IPS-18c (cell line): ENCODE measurements around the gene SHROOM2.

ENCODE experiments used
- H3K4me3 ChIP-seq: 2 replicates; pipeline ENCODE4 v1.7.0; 2013; ENCODE audit warnings: low read depth, mild to moderate bottlenecking, low read length, moderate library complexity; ENCODE audit not compliant: insufficient read depth
- H3K9me3 ChIP-seq: one replicate; pipeline ENCODE4 v1.6.1; 2013; ENCODE audit warnings: mild to moderate bottlenecking, low read length, moderate library complexity; ENCODE audit not compliant: control insufficient read depth, insufficient read depth

SHROOM2 gene

DNA sequence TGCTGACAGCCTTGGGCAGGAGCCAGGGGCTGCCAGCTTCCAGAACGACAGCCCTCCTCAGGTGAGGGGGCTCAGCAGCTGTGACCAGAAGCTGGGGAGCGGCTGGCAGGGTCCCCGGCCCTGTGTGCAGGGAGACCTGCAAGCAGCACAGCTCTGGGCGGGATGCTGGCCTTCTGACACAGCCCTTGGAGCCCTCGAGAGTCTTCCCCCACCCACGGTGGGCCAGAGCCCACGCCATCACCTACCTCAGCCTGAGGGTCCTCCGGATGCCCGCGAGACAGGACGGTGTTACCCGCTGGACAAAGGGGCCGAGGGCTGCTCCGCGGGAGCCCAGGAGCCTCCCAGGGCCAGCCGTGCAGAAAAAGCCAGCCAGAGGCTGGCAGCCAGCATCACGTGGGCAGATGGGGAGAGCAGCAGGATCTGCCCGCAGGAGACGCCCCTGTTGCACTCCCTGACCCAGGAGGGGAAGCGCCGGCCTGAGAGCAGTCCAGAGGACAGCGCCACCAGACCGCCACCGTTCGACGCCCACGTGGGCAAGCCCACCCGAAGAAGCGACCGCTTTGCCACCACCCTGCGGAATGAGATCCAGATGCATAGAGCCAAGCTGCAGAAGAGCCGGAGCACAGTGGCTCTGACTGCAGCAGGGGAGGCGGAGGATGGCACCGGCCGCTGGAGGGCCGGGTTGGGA lies 109.1 kb downstream of the SHROOM2 start:
- Histone ChIP-seq H3K9me3 (peaks cover 11% of the 10 kb centered on the region), H3K4me3 (no peak overlapping the region)

DNA sequence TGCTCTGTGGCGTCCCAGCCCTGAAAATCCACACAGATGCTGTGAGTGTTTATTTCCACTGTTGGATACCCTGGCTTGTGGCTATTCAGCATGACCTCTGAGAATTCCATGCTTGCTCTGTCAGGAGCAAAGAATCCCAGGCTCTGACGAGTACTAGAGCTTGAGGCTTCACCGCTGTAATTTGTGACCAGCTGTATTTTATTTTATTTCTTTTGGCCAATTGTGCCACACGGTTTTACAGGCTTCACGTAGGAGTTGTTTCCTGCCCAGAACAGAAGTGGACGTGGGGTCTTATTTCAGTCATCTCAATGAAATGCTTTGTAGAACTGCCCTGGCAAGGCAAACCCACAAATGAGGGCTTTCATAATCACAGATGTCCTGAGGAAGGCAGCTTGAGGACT lies 111.5 kb downstream of the SHROOM2 start:
- no peak overlapping the region for H3K4me3 ChIP-seq
- H3K9me3 ChIP-seq: peaks cover 12% of the 10 kb centered on the region

DNA sequence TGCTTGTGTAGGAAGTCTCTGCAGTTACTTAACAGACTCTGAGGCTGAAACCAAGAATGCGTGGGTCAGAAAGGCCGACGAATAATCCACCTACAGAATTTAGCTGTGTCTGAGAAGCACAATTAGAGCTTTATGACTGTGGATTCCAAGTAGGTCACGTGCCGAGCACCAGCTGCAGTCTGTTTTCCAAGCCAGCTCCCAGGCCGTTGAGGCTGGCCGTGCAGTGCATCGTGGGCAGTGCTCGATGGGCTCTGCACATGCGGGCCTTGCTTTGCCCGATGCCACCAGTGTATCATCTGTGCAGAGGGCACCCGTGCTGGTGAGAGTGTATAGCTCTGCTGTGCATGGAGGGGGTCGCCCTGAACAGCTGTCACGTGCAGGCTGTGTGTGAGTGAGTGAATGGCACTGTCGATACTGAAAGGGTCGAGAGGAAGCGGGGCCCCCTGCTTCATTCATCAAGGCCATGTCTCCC lies 113.4 kb downstream of the SHROOM2 start:
- Histone ChIP-seq H3K4me3 (no peak overlapping the region; the same call in 1 of the 2 replicates), H3K9me3 (peaks cover 13% of the 10 kb centered on the region)

DNA sequence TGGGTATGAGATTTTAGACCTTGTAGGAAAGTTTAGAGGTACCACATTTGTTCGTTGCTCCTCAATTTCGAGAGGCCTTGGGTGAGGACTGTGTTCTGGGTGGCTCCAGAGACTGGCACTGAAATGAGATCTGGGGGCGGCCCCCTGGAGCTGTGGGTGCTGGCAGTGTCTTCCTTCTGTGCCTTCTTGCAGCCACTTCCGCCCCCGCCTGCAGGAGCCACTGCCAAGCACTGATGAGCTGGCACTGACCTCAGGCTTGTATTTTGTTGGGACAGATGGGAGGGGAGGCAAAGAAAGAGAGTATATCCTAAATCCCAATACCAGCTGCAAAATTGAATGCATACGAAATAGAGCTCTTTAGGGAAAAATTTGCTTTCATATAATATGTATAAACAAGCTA lies 116.4 kb downstream of the SHROOM2 start:
- Histone ChIP-seq H3K4me3 (no peak overlapping the region), H3K9me3 (peaks cover 13% of the 10 kb centered on the region)

DNA sequence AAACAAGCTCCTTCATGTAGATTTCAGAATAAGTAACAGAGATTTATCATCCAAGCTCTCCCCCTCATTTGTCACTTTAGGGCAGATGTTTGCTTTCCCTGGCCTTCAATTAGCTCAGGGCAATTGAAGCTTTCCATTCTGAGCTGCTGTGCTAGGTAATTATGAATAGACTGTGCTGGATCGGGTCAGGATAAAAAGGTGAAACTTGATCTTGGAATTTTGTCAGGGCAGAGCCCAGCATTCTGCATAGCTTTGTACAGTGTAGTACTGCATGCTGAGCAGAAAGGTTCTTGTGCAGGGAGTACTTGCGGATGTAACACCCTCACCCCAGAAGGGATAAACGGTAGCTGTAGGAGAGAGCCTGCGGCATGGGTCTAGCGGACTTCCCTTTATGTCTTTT lies 116.9 kb downstream of the SHROOM2 start:
- Histone ChIP-seq H3K4me3 (no peak overlapping the region), H3K9me3 (peaks cover 13% of the 10 kb centered on the region)

DNA sequence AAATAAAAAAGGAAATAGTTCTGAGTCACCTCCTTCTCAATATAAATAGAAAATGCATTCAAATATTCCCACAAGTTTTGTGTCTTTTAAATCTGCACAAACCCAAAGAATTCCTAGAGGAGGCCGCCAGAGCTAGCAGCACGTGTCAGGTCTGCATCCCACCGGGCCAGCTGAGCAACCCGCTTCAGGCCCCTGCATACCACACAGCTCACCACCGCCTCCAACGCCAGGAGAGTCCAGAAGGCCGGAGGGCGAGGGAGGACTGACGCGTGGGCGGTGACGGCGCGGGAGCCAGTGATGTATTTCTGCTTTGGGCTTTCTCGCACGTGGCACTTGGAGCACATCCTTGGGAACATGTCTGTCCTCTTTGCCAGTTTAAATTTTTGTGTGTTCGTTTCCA lies 119.1 kb downstream of the SHROOM2 start:
- Histone ChIP-seq H3K4me3 (no peak overlapping the region), H3K9me3 (peaks cover 13% of the 10 kb centered on the region)

DNA sequence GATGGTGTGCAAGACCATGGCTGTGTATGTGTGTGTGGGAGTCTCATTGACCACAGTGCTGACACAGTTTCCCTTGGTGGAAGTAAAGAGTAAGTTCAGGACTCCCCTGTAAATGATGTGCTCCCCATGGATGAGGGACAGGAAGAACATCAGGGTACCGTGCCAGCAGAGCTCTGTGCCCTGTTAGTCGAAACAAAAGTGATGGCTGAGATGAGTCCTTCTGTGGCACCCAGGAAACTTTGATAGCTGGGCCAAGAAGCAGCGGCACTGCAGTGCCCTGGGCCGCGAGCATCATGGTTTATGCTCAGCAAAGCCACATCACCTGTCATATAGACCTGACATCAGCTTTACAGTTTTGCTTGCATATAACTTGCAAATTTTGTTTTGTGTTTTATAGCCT lies 119.5 kb downstream of the SHROOM2 start:
- H3K9me3 ChIP-seq: peaks cover 13% of the 10 kb centered on the region
- no peak overlapping the region for H3K4me3 ChIP-seq

DNA sequence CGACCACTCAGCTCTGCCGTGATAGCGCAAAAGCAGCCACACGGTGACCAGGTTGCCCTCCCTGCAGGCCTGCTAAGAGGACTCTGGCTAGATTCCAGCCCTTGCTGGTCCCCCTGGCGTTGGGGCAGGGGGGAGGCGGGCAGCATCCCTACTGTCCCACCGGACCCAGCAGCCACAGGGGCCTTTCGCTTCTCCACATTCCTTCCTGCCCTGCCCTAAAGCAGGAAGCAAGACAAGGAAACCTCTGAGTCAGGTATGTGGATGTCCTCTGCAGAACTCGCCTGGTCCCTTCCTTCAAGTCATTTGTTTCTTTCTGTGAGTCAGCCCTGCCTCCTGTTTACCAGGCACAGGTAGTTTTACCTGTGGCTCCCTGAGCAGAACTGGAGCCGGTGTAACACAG lies 120.7 kb downstream of the SHROOM2 start:
- no peak overlapping the region for H3K4me3 ChIP-seq
- peaks cover 13% of the 10 kb centered on the region for H3K9me3 ChIP-seq

DNA sequence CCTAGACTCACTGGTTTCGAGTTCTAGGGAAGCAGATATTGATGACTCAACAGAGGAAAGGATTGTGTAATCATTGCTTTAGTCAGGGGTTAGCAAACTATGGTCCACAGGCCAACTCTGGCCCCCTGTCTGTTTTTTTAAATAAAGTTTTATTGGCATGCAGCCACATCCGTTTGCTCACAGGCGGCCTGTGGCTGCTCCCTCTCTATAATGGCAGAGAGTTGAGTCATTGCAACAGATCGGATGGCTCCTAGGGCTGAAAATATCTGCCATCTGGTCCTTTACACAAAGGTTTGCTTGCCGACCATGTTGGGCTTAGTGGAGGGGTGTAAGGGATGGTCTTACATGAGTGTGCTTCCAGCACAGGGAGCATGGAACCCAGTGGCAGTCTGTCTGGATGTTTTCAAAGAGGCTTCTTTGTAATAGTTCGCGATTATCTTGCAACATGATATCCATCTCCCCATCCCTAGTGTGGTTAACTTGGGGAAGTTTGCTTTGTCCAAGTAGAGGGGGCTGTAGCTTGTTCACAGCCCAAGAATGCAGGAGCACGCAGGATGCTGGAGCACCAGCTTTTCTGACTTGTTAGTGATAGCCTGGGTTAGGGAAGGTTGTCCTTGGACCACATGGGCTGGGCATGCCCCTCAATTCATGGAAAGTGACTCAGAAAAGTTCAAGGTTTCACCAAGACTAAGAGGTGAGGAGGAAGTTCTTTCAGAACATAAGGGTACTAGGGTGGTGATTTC lies 121.6 kb downstream of the SHROOM2 start:
- H3K9me3 ChIP-seq: peaks cover 9% of the 10 kb centered on the region
- no peak overlapping the region for H3K4me3 ChIP-seq

DNA sequence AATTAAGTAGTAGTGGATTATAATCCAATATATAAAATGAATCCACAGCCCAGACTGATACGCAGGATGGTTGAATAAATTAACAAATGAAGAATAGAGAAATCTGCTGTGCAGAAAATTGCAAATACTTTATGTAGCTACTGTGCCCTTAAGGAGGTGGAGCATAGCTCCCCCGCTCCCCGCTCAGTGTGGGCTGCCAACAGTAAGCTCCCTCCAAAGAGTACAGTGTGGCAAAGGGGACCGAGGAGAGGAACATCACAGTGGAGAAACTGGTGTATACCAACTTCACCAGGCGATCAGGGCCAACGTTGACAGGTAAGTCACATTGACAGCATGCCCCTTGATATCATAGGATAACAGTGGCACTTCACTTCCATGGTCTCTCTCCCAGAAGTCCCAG lies 123.0 kb downstream of the SHROOM2 start:
- Histone ChIP-seq H3K4me3 (no peak overlapping the region), H3K9me3 (peaks cover 4% of the 10 kb centered on the region)

DNA sequence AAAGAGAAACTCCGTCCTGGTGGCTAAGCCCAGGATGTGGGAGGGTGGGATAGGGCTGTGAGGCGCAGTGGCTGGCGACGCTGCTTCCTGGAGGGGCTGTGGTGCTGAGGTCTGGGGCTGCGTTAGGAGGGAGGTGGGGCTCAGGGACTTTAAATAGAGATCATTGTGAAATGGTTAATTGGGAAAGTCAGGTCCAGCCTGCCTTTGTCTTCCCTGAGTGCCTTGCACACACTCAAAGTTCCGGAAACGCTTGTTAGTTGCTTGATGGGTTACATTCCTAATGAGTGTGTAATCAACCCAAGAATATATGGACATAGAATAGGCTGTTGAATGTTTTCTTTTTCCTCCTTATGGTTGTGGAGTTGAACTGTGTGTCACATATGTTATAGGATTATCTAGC lies 125.3 kb downstream of the SHROOM2 start:
- no peak overlapping the region for H3K4me3 ChIP-seq
- H3K9me3 ChIP-seq: no peaks in the 10 kb centered on the region

DNA sequence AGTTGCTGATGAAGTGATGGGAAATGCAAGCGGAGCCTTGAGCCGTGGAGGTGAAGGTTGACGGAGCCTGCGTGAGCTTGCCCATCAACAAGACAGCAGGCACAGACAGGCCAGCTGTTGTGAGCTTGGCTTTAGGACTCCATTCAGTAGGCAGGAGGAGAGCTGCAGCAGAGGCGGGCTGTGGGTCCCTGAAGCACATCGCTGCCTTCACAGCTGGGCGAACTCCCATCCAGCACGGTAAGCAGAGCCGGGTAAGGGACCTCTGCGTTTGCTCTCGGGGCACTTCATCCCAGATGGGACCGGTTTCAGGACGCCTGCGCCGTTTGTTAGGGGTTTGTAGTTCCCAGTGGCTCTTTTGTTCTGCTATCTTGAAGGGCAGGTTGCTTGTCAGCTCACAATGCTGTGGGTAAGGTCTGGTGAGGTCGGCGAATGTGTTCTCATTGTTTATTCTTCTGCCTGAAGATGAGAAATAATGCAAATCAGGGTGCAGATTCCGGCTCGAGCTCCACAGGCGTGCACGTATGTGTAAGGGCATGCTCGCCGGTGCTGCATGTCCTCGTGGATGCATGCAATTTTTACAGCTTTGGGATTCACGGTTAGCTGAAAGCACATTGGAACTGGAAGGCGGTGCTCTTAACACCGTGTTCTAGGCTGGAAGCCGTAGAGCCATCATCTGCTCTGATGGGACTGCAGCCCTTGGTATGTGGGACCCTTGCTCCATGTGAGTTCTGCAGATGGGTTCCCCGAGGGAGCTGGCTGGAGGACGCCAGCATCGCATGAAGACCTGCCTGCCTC lies 126.3 kb downstream of the SHROOM2 start:
- Histone ChIP-seq H3K9me3 (no peaks in the 10 kb centered on the region), H3K4me3 (no peak overlapping the region)

DNA sequence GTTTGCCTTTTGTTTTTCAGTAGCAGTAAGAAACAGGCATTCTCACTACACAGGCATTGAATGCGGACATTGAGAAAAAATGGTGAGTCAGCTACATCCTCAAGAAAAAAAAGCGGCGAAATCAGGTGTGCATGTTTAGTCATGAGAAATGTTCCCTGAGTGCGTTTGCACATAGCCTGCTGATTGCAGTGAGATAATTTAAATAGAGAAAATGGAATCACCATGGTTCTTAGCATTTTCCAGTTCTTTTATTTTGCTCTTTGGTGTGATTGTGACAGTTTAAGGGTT lies 126.9 kb downstream of the SHROOM2 start:
- Histone ChIP-seq H3K4me3 (no peak overlapping the region), H3K9me3 (no peaks in the 10 kb centered on the region)

DNA sequence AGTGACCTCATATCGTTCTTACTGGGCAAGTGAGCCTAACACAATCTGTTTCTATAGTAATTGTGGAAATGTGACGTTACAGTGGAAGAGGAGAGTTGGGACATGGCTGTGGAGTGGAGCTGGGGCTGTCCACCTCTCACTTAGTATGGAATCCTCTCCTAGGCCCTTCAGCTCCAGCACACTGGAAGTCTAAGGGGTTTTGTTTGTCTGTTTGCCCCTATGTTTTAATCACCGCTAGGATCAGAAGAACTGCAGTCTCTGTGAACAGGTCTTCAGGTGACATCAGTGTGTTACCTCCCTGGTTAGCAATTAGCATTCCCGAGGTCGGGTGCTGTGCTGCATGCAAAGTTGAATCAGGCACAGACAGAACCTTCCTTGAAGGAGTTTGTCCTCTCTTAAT lies 131.6 kb downstream of the SHROOM2 start:
- Histone ChIP-seq H3K9me3 (peaks cover 2% of the 10 kb centered on the region), H3K4me3 (no peak overlapping the region)

DNA sequence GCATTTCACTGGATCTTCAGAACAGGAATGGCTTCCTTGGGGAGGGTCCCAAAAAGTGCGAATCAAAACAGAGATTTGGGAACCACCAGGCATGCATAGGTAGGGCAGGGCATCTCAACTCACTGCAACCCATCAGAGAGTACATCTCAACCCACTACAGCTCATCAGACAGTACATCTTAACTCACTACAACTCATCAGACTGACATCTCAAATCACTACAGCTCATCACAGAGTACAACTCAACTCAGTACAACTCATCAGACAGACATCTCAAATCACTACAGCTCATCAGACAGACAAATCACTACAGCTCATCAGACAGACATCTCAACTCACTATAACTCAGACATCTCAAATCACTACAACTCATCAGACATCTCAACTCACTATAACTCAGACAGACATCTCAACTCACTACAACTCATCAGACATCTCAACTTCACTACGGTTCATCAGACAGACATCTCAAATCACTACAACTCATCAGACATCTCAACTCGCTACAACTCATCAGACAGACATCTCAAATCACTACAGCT lies 133.5 kb downstream of the SHROOM2 start:
- peaks cover 5% of the 10 kb centered on the region for H3K9me3 ChIP-seq
- no peak overlapping the region for H3K4me3 ChIP-seq

DNA sequence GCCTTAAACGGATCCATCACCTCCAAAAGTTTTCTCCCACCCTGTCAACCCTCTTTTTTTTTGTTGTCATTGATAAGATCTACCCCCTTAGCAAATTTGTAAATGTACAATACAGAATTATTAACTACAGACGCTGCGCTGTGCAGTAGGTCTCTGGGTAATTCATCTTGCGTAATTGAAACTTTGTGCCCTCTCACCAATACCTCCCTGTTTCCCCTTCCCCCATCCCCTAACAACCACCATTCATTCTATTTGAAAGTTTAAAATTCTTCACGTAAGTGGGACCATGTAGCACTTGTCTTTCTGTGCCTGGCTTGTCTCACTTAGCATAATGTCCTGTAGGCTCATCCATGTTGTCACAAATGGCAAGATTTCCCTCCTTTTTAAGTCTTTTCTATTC lies 135.2 kb downstream of the SHROOM2 start:
- H3K9me3 ChIP-seq: peaks cover 8% of the 10 kb centered on the region
- no peak overlapping the region for H3K4me3 ChIP-seq

DNA sequence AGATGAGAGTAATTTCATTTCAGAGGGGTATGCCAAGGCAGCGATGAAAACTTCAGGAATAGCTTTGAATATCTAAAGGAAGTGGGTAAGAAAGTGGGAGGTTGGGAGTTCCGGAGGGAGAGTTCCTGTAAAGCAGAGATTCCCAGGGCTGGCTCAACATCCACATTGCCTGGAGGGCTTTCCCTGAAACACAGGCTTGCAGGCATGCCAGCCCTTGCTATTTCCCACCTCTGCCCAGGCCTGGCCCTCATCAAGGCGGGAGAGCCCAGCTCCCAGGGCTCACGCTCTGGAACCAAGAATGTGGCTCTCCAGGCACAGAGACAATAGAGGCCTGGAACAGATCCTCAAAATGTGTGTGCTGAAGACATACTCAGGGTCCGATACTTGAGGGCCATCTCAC lies 137.1 kb downstream of the SHROOM2 start:
- peaks cover 8% of the 10 kb centered on the region for H3K9me3 ChIP-seq
- no peak overlapping the region; the same call in 1 of the 2 replicates for H3K4me3 ChIP-seq

DNA sequence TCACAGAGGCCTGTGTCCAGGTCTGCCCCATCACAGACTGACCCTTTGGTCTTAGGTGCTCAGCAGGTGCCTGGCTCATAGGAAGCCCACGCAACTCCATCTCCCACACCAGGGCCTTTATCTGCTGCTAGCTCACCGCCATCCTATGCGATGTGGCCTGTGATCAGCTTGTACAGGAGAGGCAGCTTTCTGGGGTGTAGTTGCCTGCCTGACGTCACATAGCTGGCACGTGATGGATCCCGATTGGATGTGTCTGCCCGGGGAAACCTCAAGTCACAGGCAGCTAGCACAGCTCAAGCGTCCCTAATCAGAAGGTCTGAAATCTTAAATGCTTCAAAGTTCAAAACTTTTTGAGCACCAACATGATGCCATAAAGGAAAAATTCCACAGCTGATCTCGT lies 139.8 kb downstream of the SHROOM2 start:
- Histone ChIP-seq H3K4me3 (no peak overlapping the region), H3K9me3 (peaks cover 12% of the 10 kb centered on the region)
